ENCODE results near the gene OST4. TPM values are rescaled to one million over a fixed set of nuclear protein-coding genes. Genes with fewer than 3 reads are reported as not detected.

OST4 gene
- total RNA-seq, 1 donor from 2014 or later: 158 TPM

DNA sequence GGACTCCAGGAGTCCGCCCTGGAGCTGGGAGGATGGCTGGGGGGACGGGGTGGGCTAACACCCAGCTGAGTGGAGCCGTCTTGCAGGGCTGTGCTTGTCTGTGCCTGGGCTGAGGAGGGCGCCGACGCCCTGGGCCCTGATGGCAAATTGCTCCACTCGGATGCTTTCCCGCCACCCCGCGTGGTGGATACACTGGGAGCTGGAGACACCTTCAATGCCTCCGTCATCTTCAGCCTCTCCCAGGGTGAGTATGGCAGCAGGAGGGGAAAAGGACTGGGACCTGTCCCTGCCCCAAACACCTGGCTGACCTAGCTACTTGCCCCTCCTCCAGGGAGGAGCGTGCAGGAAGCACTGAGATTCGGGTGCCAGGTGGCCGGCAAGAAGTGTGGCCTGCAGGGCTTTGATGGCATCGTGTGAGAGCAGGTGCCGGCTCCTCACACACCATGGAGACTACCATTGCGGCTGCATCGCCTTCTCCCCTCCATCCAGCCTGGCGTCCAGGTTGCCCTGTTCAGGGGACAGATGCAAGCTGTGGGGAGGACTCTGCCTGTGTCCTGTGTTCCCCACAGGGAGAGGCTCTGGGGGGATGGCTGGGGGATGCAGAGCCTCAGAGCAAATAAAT is 28.0 kb upstream of the OST4 start:
- Histone ChIP-seq H3K27me3 (no peaks in the 10 kb centered on the region), H3K36me3 (peaks cover 0 to 4% of the 10 kb centered on the region in 2 donors), H3K27ac (no peak overlapping the region), H3K4me3 (no peak overlapping the region), H3K9me3 (no peaks in the 10 kb centered on the region), H3K4me1 (peaks cover 4 to 10% of the 10 kb centered on the region in 2 donors)
- intact Hi-C loops (cut with DNase I): loop anchor here (1.0 to 2.0 kb wide), 2 partner anchors 91 to 181 kb away; no protein-coding TSS in a partner anchor
- DNase-seq (ENCODE audit: low spot score in 2 of 2): no peak
- TF ChIP-seq, protein P1, sequence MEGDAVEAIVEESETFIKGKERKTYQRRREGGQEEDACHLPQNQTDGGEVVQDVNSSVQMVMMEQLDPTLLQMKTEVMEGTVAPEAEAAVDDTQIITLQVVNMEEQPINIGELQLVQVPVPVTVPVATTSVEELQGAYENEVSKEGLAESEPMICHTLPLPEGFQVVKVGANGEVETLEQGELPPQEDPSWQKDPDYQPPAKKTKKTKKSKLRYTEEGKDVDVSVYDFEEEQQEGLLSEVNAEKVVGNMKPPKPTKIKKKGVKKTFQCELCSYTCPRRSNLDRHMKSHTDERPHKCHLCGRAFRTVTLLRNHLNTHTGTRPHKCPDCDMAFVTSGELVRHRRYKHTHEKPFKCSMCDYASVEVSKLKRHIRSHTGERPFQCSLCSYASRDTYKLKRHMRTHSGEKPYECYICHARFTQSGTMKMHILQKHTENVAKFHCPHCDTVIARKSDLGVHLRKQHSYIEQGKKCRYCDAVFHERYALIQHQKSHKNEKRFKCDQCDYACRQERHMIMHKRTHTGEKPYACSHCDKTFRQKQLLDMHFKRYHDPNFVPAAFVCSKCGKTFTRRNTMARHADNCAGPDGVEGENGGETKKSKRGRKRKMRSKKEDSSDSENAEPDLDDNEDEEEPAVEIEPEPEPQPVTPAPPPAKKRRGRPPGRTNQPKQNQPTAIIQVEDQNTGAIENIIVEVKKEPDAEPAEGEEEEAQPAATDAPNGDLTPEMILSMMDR (IDR thresholded peaks at IDR 0.05): no peak

DNA sequence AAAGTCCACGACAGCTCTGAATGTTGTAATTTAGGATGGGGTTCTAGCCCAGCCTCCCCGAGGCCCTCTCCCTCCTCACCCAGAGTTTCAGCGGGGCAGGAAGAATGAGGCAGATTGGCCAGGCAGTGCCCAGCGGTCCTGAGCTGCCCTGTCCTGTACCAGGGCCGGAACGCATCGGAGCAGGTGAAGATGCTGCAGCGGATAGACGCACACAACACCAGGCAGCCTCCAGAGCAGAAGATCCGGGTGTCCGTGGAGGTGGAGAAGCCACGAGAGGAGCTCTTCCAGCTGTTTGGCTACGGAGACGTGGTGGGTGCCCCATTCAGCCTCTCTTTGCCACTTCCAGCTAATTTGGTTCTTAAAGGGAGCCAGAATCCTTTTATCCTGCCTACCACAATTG is 25.9 kb upstream of the OST4 start:
- Histone ChIP-seq H3K27me3 (no peaks in the 10 kb centered on the region), H3K36me3 (peaks cover 0 to 4% of the 10 kb centered on the region in 2 donors), H3K4me1 (peaks cover 4 to 10% of the 10 kb centered on the region in 2 donors), H3K9me3 (no peaks in the 10 kb centered on the region), H3K4me3 (no peak overlapping the region), H3K27ac (no peak overlapping the region)
- TF ChIP-seq, protein P1 (IDR thresholded peaks at IDR 0.05): no peak
- no peak for DNase-seq (ENCODE audit: low spot score in 2 of 2)
- intact Hi-C loops (cut with DNase I): no loop called here

DNA sequence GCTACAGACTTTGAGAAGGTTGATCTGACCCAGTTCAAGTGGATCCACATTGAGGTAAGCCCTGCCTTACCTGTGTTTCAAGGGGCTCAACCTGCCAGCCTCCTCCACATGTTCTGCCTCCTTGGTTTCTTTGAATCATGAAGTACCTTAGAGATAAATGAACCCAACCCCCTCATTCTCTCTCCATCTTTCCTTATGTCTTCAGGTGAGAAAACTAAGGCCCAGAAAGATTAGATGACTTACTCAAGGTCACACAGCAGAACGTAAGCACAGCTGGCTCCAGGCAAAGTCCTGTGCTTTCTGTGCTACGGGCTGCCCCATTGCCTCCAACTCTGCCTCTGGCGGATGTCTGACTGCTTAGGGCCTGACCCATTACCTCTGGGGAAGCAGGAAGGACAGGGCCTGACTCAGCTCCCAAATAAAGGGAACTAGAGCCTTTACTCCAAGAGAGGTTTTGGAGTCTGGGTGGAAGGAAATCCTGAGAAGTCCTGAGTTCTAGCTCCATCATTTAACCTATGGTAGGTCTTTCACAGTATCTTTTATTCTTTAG is 25.4 kb upstream of the OST4 start:
- TF ChIP-seq, protein P1 (IDR thresholded peaks at IDR 0.05): no peak
- DNase-seq (ENCODE audit: low spot score in 2 of 2): no peak
- H3K9me3 ChIP-seq: no peaks in the 10 kb centered on the region
- no peak overlapping the region for H3K27ac ChIP-seq
- H3K36me3 ChIP-seq: peaks cover 0 to 4% of the 10 kb centered on the region in 2 donors
- intact Hi-C loops (cut with DNase I): no loop called here
- no peaks in the 10 kb centered on the region for H3K27me3 ChIP-seq
- peaks cover 4 to 10% of the 10 kb centered on the region in 2 donors for H3K4me1 ChIP-seq
- H3K4me3 ChIP-seq: no peak overlapping the region

DNA sequence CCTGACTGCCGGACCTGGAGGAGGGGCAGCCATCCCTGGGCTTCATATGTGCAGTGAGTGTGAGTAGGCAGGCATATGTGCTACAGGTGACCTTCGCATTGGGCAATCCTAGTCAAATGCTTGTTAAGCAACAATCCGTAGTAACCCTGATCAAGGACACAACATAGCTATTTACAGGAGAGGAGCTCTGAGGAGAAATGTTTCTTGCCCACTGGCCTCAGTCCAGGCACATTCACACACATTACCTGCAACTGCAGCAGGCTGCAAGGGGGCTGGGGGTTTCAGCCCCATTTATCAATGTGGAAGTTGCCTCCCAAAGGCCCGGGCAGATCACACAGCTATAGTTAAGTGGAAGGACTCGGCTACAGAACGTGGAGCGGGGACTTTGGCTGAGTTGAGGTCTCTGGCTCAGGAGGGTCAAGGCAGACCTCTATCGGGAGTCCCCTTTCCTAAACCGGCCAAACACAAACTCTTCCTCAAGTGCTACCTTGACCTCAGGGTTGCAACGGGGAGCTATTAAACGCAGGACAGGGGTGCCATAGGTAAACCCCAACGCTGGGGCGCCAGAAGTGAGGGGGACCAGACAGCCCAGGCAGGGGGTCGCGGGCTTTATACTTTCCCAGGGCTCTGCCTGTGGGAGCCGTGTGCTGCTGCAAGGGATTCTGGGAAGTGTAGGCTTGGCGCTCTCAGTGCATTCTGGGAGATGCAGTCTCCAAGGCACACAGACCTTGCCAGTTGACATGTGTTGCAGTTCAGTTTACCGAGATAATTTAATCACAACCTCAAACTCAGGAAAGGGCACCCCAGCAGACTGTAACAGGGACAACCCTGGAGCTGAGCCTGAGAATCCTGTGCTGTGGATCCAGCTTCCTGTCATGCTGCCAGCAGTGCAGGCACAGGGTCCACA is 24.5 kb upstream of the OST4 start:
- intact Hi-C loops (cut with DNase I): no loop called here
- no peak for DNase-seq (ENCODE audit: low spot score in 2 of 2)
- Histone ChIP-seq H3K36me3 (peaks cover 0 to 4% of the 10 kb centered on the region in 2 donors), H3K9me3 (no peaks in the 10 kb centered on the region), H3K4me3 (peak overlapping the region; percentile 47 to 54), H3K4me1 (peaks cover 4 to 10% of the 10 kb centered on the region in 2 donors), H3K27ac (no peak overlapping the region), H3K27me3 (no peaks in the 10 kb centered on the region)
- TF ChIP-seq, protein P1 (IDR thresholded peaks at IDR 0.05): no peak

DNA sequence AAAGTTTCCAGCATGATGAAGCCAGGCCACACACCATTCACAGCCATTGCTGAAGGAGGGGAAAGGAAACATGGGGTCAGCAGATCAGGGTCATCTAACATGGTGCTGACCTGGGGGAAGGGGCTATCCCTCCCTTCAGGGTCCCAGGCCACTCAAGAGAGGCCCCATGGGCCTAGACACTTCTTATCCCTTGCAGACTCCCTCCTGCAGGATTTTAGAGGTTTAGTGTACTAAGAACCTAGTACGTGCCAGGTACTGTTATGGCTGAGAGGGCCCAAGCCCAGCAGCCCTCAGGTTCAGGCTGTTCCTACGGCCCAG is 23.9 kb upstream of the OST4 start:
- Histone ChIP-seq H3K4me1 (peaks cover 4 to 10% of the 10 kb centered on the region in 2 donors), H3K36me3 (peaks cover 0 to 4% of the 10 kb centered on the region in 2 donors), H3K9me3 (no peaks in the 10 kb centered on the region), H3K27ac (no peak overlapping the region), H3K27me3 (no peaks in the 10 kb centered on the region), H3K4me3 (no peak overlapping the region)
- TF ChIP-seq, protein P1 (IDR thresholded peaks at IDR 0.05): no peak
- no peak for DNase-seq (ENCODE audit: low spot score in 2 of 2)
- intact Hi-C loops (cut with DNase I): no loop called here

Data from ascending aorta (tissue), 2 donors.